HepG2 (cell line): ENCODE measurements around the gene TOP1. TPM values are rescaled to one million over a fixed set of nuclear protein-coding genes. Genes with fewer than 3 reads are reported as not detected.
A peak's percentile ranks its signal among the peaks of the same experiment; 100 is the strongest.

Source experiments
- ATM ChIP-seq: fragments of 450-650 bp; IDR thresholded peaks from 2 replicates; pipeline ENCODE4 v1.7.1; 2017; ENCODE audit warnings: mild to moderate bottlenecking, borderline replicate concordance
- CCAR2 ChIP-seq: fragments of 200-400 bp; formaldehyde crosslinking; optimal IDR thresholded peaks from 2 replicates; pipeline ENCODE3; 2018; ENCODE audit warnings: low read depth, mild to moderate bottlenecking, low read length, moderate library complexity
- ELF3 ChIP-seq: IDR thresholded peaks from 2 replicates; pipeline ENCODE4 v1.6.1; 2016; ENCODE audit warnings: missing genetic modification reagents, missing compliant biosample characterization
- FOXM1 ChIP-seq: sonication (generic); formaldehyde crosslinking; IDR thresholded peaks from 2 replicates; pipeline ENCODE4 v1.5.0; 2020; ENCODE audit warnings: missing genetic modification reagents
- HMGA1 ChIP-seq: sonication (generic); formaldehyde crosslinking; conservative IDR thresholded peaks from 2 replicates; pipeline ENCODE4 v1.4.0; 2020; ENCODE audit warnings: missing genetic modification reagents
- HNF4A ChIP-seq: sonication (generic); formaldehyde crosslinking; IDR thresholded peaks from 2 replicates; pipeline ENCODE4 v1.4.0; 2020; ENCODE audit warnings: missing genetic modification reagents
- MTF1 ChIP-seq: sonication (generic); formaldehyde crosslinking; IDR thresholded peaks from 2 replicates; pipeline ENCODE4 v1.5.0; 2020; ENCODE audit warnings: missing genetic modification reagents
- NCOA2 ChIP-seq: sonication (generic); formaldehyde crosslinking; IDR thresholded peaks from 2 replicates; pipeline ENCODE4 v1.8.0; 2022; ENCODE audit warnings: inconsistent platforms
- PHF5A ChIP-seq: IDR thresholded peaks from one replicate; pipeline ENCODE4 v1.6.1; 2018; ENCODE audit warnings: low read depth, missing genetic modification reagents; ENCODE audit not compliant: unreplicated experiment
- POGK ChIP-seq: sonication (generic); formaldehyde crosslinking; conservative IDR thresholded peaks from 2 replicates; pipeline ENCODE4 v1.8.0; 2022; ENCODE audit warnings: mild to moderate bottlenecking, moderate library complexity, missing genetic modification reagents
- POGZ ChIP-seq: sonication (generic); formaldehyde crosslinking; IDR thresholded peaks from 2 replicates; pipeline ENCODE4 v1.4.0; 2020; ENCODE audit warnings: mild to moderate bottlenecking, missing genetic modification reagents
- REST ChIP-seq, 2 experiments: IDR thresholded peaks; 2 replicates each; pipeline ENCODE4 v1.6.1; 2011 to 2012; ENCODE audit warnings: low read length in 2 of 2, borderline replicate concordance in 1 of 2, low read depth in 1 of 2, mild to moderate bottlenecking in 1 of 2, moderate library complexity in 1 of 2
- TGIF2 ChIP-seq: IDR thresholded peaks from 2 replicates; pipeline ENCODE4 v1.6.1; 2016; ENCODE audit warnings: control low read depth, missing compliant biosample characterization
- YEATS4 ChIP-seq: sonication (generic); formaldehyde crosslinking; IDR thresholded peaks from 2 replicates; pipeline ENCODE4 v1.4.0; 2020; ENCODE audit warnings: missing genetic modification reagents, borderline replicate concordance
- ZNF362 ChIP-seq: sonication (generic); formaldehyde crosslinking; IDR thresholded peaks from 2 replicates; pipeline ENCODE4 v1.4.0; 2020; ENCODE audit warnings: missing genetic modification reagents, mild to moderate bottlenecking, borderline replicate concordance
- ZNF577 ChIP-seq: sonication (generic); formaldehyde crosslinking; IDR thresholded peaks from 2 replicates; pipeline ENCODE4 v1.4.0; 2020; ENCODE audit warnings: mild to moderate bottlenecking, low read depth, missing genetic modification reagents, borderline replicate concordance
- ZNF672 ChIP-seq: sonication (generic); formaldehyde crosslinking; IDR thresholded peaks from 2 replicates; pipeline ENCODE4 v1.8.1; 2022; ENCODE audit warnings: missing genetic modification reagents
- ZNF773 ChIP-seq: sonication (generic); formaldehyde crosslinking; IDR thresholded peaks from 2 replicates; pipeline ENCODE4 v1.4.0; 2020; ENCODE audit warnings: missing genetic modification reagents, borderline replicate concordance
- ZNF776 ChIP-seq: sonication (generic); formaldehyde crosslinking; IDR thresholded peaks from 2 replicates; pipeline ENCODE4 v1.4.0; 2020; ENCODE audit warnings: mild to moderate bottlenecking, missing genetic modification reagents
- polyA plus RNA-seq, 8 experiments: library from polyadenylated mRNA; depleted of rRNA in 3 of 8; stranded (reverse) in 7 of 8; unstranded in 1 of 8; fragments of >200 nt; fragmentation: Illumina TruSeq in 4 of 8; extraction: Trizol in 4 of 8; gene quantifications; 2 replicates each; pipeline versions ENCODE4 v1.2.1 to v1.2.3, GENCODE V29; 2011 to 2016; ENCODE audit warnings: low read depth in 4 of 8, missing spikeins in 1 of 8, mixed read lengths in 1 of 8; ENCODE audit not compliant: insufficient read depth in 1 of 8
- total RNA-seq, 5 experiments: library from RNA; depleted of rRNA; stranded (reverse); fragments of >200 nt; fragmentation: Illumina TruSeq; extraction: Trizol; gene quantifications; 2 replicates each; pipeline ENCODE4 v1.2.3, GENCODE V29; 2016; ENCODE audit warnings: low read depth in 1 of 5
- TF ChIP-seq, protein P1 (sequence below): sonication (generic); formaldehyde crosslinking; IDR thresholded peaks from 2 replicates; pipeline ENCODE4 v1.4.0; 2020; ENCODE audit warnings: mild to moderate bottlenecking, missing genetic modification reagents
- TF ChIP-seq, protein P2 (sequence below): sonication (generic); formaldehyde crosslinking; IDR thresholded peaks from 2 replicates; pipeline ENCODE4 v1.5.0; 2020; ENCODE audit warnings: mild to moderate bottlenecking, missing genetic modification reagents

Gene TOP1
- total and polyA plus RNA-seq, 2 of the 13 experiments (the other 11 are each of a cell fraction or from before 2014, with no cell fraction given): 10.2 to 19.4 TPM

GRCh38 chr20:41147767-41148191 lies 119.2 kb downstream of the TOP1 start (continued):
- no peak for TF ChIP-seq TGIF2 (CRISPR knock-in tag)
- no peak for TF ChIP-seq REST (IDR thresholded peaks at IDR 0.05; ENCODE audit: borderline replicate concordance in 1 of 2, low read depth in 1 of 2, low read length in 2 of 2)
- TF ChIP-seq ZNF773 (CRISPR knock-in tag): no peak
- TF ChIP-seq, protein P1, sequence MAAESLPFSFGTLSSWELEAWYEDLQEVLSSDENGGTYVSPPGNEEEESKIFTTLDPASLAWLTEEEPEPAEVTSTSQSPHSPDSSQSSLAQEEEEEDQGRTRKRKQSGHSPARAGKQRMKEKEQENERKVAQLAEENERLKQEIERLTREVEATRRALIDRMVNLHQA (CRISPR knock-in tag): no peak
- TF ChIP-seq ZNF776 (CRISPR knock-in tag): no peak
- TF ChIP-seq FOXM1: no peak
- TF ChIP-seq HNF4A: peak; percentile 41; the same call in 1 of the 2 replicates
- no peak for TF ChIP-seq NCOA2 (CRISPR knock-in tag)
- no peak for TF ChIP-seq PHF5A (CRISPR knock-in tag)
- no peak; the same call in 1 of the 2 replicates for TF ChIP-seq POGZ
- TF ChIP-seq MTF1 (CRISPR knock-in tag): no peak
- TF ChIP-seq HMGA1: no peak
- TF ChIP-seq POGK (CRISPR knock-in tag): no peak
- peak; percentile 68; the same call in 1 of the 2 replicates for TF ChIP-seq ZNF362 (CRISPR knock-in tag)
- no peak for TF ChIP-seq ZNF672 (CRISPR knock-in tag)
- TF ChIP-seq YEATS4 (CRISPR knock-in tag): 0 out of 2 replicates have a peak, but pooled peaks have one; percentile 23
- TF ChIP-seq ELF3 (CRISPR knock-in tag): no peak
- no peak for TF ChIP-seq CCAR2
- TF ChIP-seq ATM: no peak
- no peak for TF ChIP-seq ZNF577
- TF ChIP-seq, protein P2, sequence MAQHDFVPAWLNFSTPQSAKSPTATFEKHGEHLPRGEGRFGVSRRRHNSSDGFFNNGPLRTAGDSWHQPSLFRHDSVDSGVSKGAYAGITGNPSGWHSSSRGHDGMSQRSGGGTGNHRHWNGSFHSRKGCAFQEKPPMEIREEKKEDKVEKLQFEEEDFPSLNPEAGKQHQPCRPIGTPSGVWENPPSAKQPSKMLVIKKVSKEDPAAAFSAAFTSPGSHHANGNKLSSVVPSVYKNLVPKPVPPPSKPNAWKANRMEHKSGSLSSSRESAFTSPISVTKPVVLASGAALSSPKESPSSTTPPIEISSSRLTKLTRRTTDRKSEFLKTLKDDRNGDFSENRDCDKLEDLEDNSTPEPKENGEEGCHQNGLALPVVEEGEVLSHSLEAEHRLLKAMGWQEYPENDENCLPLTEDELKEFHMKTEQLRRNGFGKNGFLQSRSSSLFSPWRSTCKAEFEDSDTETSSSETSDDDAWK: no peak
